Tibial nerve (tissue), 4 donors: ENCODE data around the gene YPEL4.

ENCODE experiments used
- CTCF ChIP-seq, 5 experiments: fragments of 200-600 bp in 3 of 5; fragments of 450-650 bp in 2 of 5; sonication (generic) in 3 of 5; IDR thresholded peaks; one replicate each; pipeline ENCODE4 v1.5.1; 2016 to 2019; ENCODE audit warnings: antibody characterized with exemption in 5 of 5, mild to moderate bottlenecking in 3 of 5, moderate library complexity in 2 of 5
- EP300 ChIP-seq, 2 donors: sonication (generic); formaldehyde crosslinking; IDR thresholded peaks; one replicate each; pipeline ENCODE4 v1.6.1; 2017; ENCODE audit warnings: antibody characterized with exemption in 2 of 2, mild to moderate bottlenecking in 1 of 2

- TF ChIP-seq EP300 (IDR thresholded peaks at IDR 0.05) = no peak
- no peak for TF ChIP-seq CTCF (IDR thresholded peaks at IDR 0.05)
Measured at GRCh38 chr11:57604296-57605027, 45.2 kb downstream of the YPEL4 start.
